ENCODE measurements around the gene PPP2R2D. TPM values are rescaled to one million over a fixed set of nuclear protein-coding genes. Genes with fewer than 3 reads are reported as not detected.

Gene PPP2R2D
- total and polyA plus RNA-seq, 2 experiments from 2014 or later = 25.9 to 32.1 TPM

GRCh38 chr10:131892806-131893675 lies 7.8 kb upstream of the PPP2R2D start:
- Histone ChIP-seq H3K27ac (no peak overlapping the region), H3K4me2 (no peak overlapping the region), H2AFZ (no peak overlapping the region), H3K27me3 (no peaks in the 10 kb centered on the region), H3K4me3 (no peak overlapping the region), H3K79me2 (no peaks in the 10 kb centered on the region), H3K9me3 (ENCODE audit: low read depth) (no peaks in the 10 kb centered on the region), H3K9me2 (replicated peaks; ENCODE audit: insufficient read depth) (no peaks in the 10 kb centered on the region), H3K36me3 (replicated peaks; ENCODE audit: insufficient read depth, low read depth) (no peaks in the 10 kb centered on the region), H3K4me1 (ENCODE audit: insufficient read depth) (no peaks in the 10 kb centered on the region), H4K20me1 (ENCODE audit: insufficient read depth, poor library complexity, severe bottlenecking) (no peaks in the 10 kb centered on the region)
- TF ChIP-seq EZH2phosphoT487 (IDR thresholded peaks at IDR 0.05; ENCODE audit: low read depth, severe bottlenecking, unreplicated experiment) (no peak), EZH2 (IDR thresholded peaks at IDR 0.05; ENCODE audit: borderline replicate concordance) (no peak), CTCF (IDR thresholded peaks at IDR 0.05; ENCODE audit: poor library complexity) (no peak)
- DNase-seq (ENCODE audit: low spot score) = no peak
- 79% methylated on average over 27 of the region's 27 CpGs for WGBS (ENCODE audit: low lambda C conversion rate, missing lambda C conversion rate)

DNA sequence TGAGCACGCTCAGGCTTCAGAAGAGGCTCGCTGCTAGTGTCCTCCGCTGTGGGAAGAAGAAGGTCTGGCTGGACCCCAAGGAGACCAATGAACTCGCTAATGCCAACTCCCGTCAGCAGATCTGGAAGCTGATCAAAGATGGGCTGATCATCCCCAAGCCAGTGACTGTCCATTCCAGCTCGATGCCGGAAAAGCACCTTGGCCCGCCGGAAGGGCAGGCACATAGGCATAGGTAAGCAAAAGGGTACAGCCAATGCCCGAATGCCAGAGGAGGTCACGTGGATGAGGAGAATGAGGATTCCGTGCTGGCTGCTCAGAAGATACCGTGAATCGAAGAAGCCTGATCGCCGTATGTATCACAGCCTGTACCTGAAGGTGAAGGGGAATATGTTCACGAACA lies 5.7 kb upstream of the PPP2R2D start:
- Histone ChIP-seq H2AFZ (no peak overlapping the region), H3K27ac (no peak overlapping the region), H3K36me3 (replicated peaks; ENCODE audit: insufficient read depth, low read depth) (no peaks in the 10 kb centered on the region), H3K27me3 (no peaks in the 10 kb centered on the region), H3K9me2 (replicated peaks; ENCODE audit: insufficient read depth) (no peaks in the 10 kb centered on the region), H3K4me1 (ENCODE audit: insufficient read depth) (peaks cover 5% of the 10 kb centered on the region), H3K4me3 (no peak overlapping the region), H3K79me2 (no peaks in the 10 kb centered on the region), H3K4me2 (no peak overlapping the region), H3K9me3 (ENCODE audit: low read depth) (no peaks in the 10 kb centered on the region), H4K20me1 (ENCODE audit: insufficient read depth, poor library complexity, severe bottlenecking) (no peaks in the 10 kb centered on the region)
- no peak for TF ChIP-seq EZH2 (IDR thresholded peaks at IDR 0.05; ENCODE audit: borderline replicate concordance)
- TF ChIP-seq CTCF (IDR thresholded peaks at IDR 0.05; ENCODE audit: poor library complexity) = no peak
- TF ChIP-seq EZH2phosphoT487 (IDR thresholded peaks at IDR 0.05; ENCODE audit: low read depth, severe bottlenecking, unreplicated experiment) = no peak
- 95% methylated on average over 17 of the region's 17 CpGs for WGBS (ENCODE audit: low lambda C conversion rate, missing lambda C conversion rate)
- no peak for DNase-seq (ENCODE audit: low spot score)

DNA sequence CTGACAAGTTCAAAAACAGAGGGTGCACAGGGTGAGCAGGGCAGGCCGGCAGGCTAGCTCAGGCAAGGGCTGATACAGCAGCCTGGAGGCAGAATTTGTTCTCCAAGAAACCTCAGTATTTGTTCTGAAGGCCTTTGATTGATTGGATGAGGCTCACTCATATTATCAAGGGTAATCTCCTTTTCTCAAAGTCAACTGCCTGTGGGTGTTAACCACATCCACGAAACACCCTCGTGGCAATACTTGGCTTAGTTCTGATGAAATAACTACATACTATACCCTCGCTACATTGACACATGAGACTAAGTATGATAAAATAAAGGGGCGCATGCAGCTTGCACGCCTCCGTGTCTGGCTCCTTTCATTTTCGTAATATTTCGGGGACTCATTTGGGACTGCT lies 4.4 kb upstream of the PPP2R2D start:
- Histone ChIP-seq H2AFZ (no peak overlapping the region), H3K79me2 (peaks cover 3% of the 10 kb centered on the region), H3K4me3 (no peak overlapping the region), H3K4me1 (ENCODE audit: insufficient read depth) (peaks cover 6% of the 10 kb centered on the region), H3K9me3 (ENCODE audit: low read depth) (no peaks in the 10 kb centered on the region), H3K27me3 (no peaks in the 10 kb centered on the region), H3K36me3 (replicated peaks; ENCODE audit: insufficient read depth, low read depth) (no peaks in the 10 kb centered on the region), H3K4me2 (no peak overlapping the region), H3K9me2 (replicated peaks; ENCODE audit: insufficient read depth) (no peaks in the 10 kb centered on the region), H4K20me1 (ENCODE audit: insufficient read depth, poor library complexity, severe bottlenecking) (no peaks in the 10 kb centered on the region), H3K27ac (no peak overlapping the region)
- WGBS (ENCODE audit: low lambda C conversion rate, missing lambda C conversion rate) = 88% methylated on average over 9 of the region's 9 CpGs
- DNase-seq (ENCODE audit: low spot score) = no peak
- TF ChIP-seq EZH2 (IDR thresholded peaks at IDR 0.05; ENCODE audit: borderline replicate concordance) (no peak), CTCF (IDR thresholded peaks at IDR 0.05; ENCODE audit: poor library complexity) (no peak), EZH2phosphoT487 (IDR thresholded peaks at IDR 0.05; ENCODE audit: low read depth, severe bottlenecking, unreplicated experiment) (no peak)

Measured in hepatocyte (in vitro differentiated cells).